ENCODE measurements around the gene RNPEPL1. TPM values are rescaled to one million over a fixed set of nuclear protein-coding genes. Genes with fewer than 3 reads are reported as not detected.

RNPEPL1 gene
- polyA plus RNA-seq, 2 of the 4 experiments (the other 2 are of a cell fraction), result 9.2 to 26.3 TPM

GRCh38 chr2:240553956-240554480 is 14.3 kb upstream of the RNPEPL1 start:
- DNase-seq (ENCODE audit: low read depth in 1 of 2, low spot score in 1 of 2) (no peak), FAIRE-seq (no peak), ATAC-seq (no peak)
- Histone ChIP-seq H3K4me1 (peaks cover 7% of the 10 kb centered on the region), H3K4me3 (no peak overlapping the region), H3K9me3 (no peaks in the 10 kb centered on the region), H3K4me2 (no peak overlapping the region), H3K27ac (no peak overlapping the region)
- ChIA-PET CTCF (interaction anchor here (1.0 kb wide), 1 partner anchor 12 kb away, joined by 4 read pairs; no protein-coding TSS in a partner anchor), POLR2A (no interaction called here)
- TF ChIP-seq POLR2AphosphoS2 (conservative IDR thresholded peaks at IDR 0.05; ENCODE audit: low read length) (no peak), MAFK (IDR thresholded peaks at IDR 0.05; ENCODE audit: partially characterized antibody) (no peak), CTCF (IDR thresholded peaks at IDR 0.05) (no peak), HES2 (IDR thresholded peaks at IDR 0.05) (no peak), MYC (IDR thresholded peaks at IDR 0.05; ENCODE audit: borderline replicate concordance, low read length) (no peak), KDM5A (IDR thresholded peaks at IDR 0.05) (no peak)
- whole genome bisulfite sequencing (ENCODE audit: missing lambda C conversion rate), result 91% methylated on average over 7 of the region's 7 CpGs

- no peak for DNase-seq (ENCODE audit: low read depth in 1 of 2, low spot score in 1 of 2)
- ChIA-PET POLR2A (no interaction called here), CTCF (no interaction called here)
- ATAC-seq, result no peak
- H3K9me3 ChIP-seq, result no peaks in the 10 kb centered on the region
- H3K4me2 ChIP-seq, result no peak overlapping the region
- TF ChIP-seq HMGXB4 (CRISPR knock-in tag; IDR thresholded peaks at IDR 0.05; ENCODE audit: borderline replicate concordance), result no peak
- TF ChIP-seq ATOH8 (CRISPR knock-in tag; IDR thresholded peaks at IDR 0.05; ENCODE audit: low read depth), result no peak
- TF ChIP-seq POLR2AphosphoS2 (conservative IDR thresholded peaks at IDR 0.05; ENCODE audit: low read length), result no peak
- TF ChIP-seq JUNB (IDR thresholded peaks at IDR 0.05), result no peak
- no peak for TF ChIP-seq BHLHE40 (IDR thresholded peaks at IDR 0.05; ENCODE audit: low read depth, low read length)
- TF ChIP-seq NR3C1 (IDR thresholded peaks at IDR 0.05), result no peak
- no peak for TF ChIP-seq FOSB (CRISPR knock-in tag; IDR thresholded peaks at IDR 0.05)
- TF ChIP-seq ESRRA (IDR thresholded peaks at IDR 0.05; ENCODE audit: borderline replicate concordance, low read length), result no peak
- no peak for TF ChIP-seq FOXS1 (CRISPR knock-in tag; IDR thresholded peaks at IDR 0.05)
- TF ChIP-seq RFX5 (IDR thresholded peaks at IDR 0.05), result no peak
- no peak for TF ChIP-seq KDM1A (IDR thresholded peaks at IDR 0.05; ENCODE audit: low read depth)
- no peak for TF ChIP-seq RAD21 (conservative IDR thresholded peaks at IDR 0.05 in 1 of 2, IDR thresholded peaks at IDR 0.05 in 1 of 2)
- TF ChIP-seq PBX3 (IDR thresholded peaks at IDR 0.05), result no peak
- FAIRE-seq, result no peak
- H3K4me3 ChIP-seq, result no peak overlapping the region
- peaks cover 14% of the 10 kb centered on the region for H3K4me1 ChIP-seq
- H3K27ac ChIP-seq, result no peak overlapping the region
- 94% methylated on average over 12 of the region's 17 CpGs for WGBS (ENCODE audit: missing lambda C conversion rate)
Measured at GRCh38 chr2:240554767-240555493, 13.4 kb upstream of the RNPEPL1 start.

Data from A549 (cell line).